HepG2 (cell line): ENCODE measurements around the gene KCNJ14. TPM values are rescaled to one million over a fixed set of nuclear protein-coding genes. Genes with fewer than 3 reads are reported as not detected.

Experiments
- ARID4A ChIP-seq: sonication (generic); formaldehyde crosslinking; IDR thresholded peaks from 2 replicates; pipeline ENCODE4 v1.5.0; 2020; ENCODE audit warnings: mild to moderate bottlenecking, missing genetic modification reagents, borderline replicate concordance
- HCFC1 ChIP-seq: fragments of 150-350 bp; IDR thresholded peaks from 2 replicates; pipeline ENCODE4 v1.6.1; 2014; ENCODE audit warnings: low read depth, low read length
- HES4 ChIP-seq: sonication (generic); formaldehyde crosslinking; IDR thresholded peaks from 2 replicates; pipeline ENCODE4 v1.9.0; 2021; ENCODE audit warnings: mild to moderate bottlenecking, missing genetic modification reagents, borderline replicate concordance
- LBX2 ChIP-seq: sonication (generic); formaldehyde crosslinking; IDR thresholded peaks from 2 replicates; pipeline ENCODE4 v1.5.0; 2020; ENCODE audit warnings: missing genetic modification reagents, mild to moderate bottlenecking, borderline replicate concordance
- MTA3 ChIP-seq: sonication (generic); formaldehyde crosslinking; IDR thresholded peaks from 2 replicates; pipeline ENCODE4 v1.4.0; 2020; ENCODE audit warnings: missing genetic modification reagents
- NONO ChIP-seq, 2 experiments: fragments of 450-650 bp in 1 of 2; sonication (generic) in 1 of 2; formaldehyde crosslinking in 1 of 2; IDR thresholded peaks in 1 of 2; conservative IDR thresholded peaks in 1 of 2; 2 replicates each; pipeline versions ENCODE4 v1.6.1 to v1.8.0; 2017 to 2022; ENCODE audit warnings: mild to moderate bottlenecking in 1 of 2, missing genetic modification reagents in 1 of 2, moderate library complexity in 1 of 2
- REST ChIP-seq, 2 experiments: IDR thresholded peaks; 2 replicates each; pipeline ENCODE4 v1.6.1; 2011 to 2012; ENCODE audit warnings: low read length in 2 of 2, borderline replicate concordance in 1 of 2, low read depth in 1 of 2, mild to moderate bottlenecking in 1 of 2, moderate library complexity in 1 of 2
- STAG1 ChIP-seq: sonication (generic); formaldehyde crosslinking; IDR thresholded peaks from 2 replicates; pipeline ENCODE4 v1.4.0; 2020; ENCODE audit warnings: missing genetic modification reagents
- SUZ12 ChIP-seq: fragments of 150-350 bp; IDR thresholded peaks from 2 replicates; pipeline ENCODE4 v1.6.1; 2014; ENCODE audit warnings: low read depth, low read length
- YEATS4 ChIP-seq: sonication (generic); formaldehyde crosslinking; IDR thresholded peaks from 2 replicates; pipeline ENCODE4 v1.4.0; 2020; ENCODE audit warnings: missing genetic modification reagents, borderline replicate concordance
- ZGPAT ChIP-seq: IDR thresholded peaks from 2 replicates; pipeline ENCODE4 v1.6.1; 2016; ENCODE audit warnings: mild to moderate bottlenecking
- ZNF703 ChIP-seq: sonication (generic); formaldehyde crosslinking; IDR thresholded peaks from 2 replicates; pipeline ENCODE4 v1.5.1; 2020; ENCODE audit warnings: missing genetic modification reagents, mild to moderate bottlenecking, moderate library complexity, borderline replicate concordance
- ZNF713 ChIP-seq: sonication (generic); formaldehyde crosslinking; IDR thresholded peaks from 2 replicates; pipeline ENCODE4 v1.4.0; 2020; ENCODE audit warnings: mild to moderate bottlenecking, missing genetic modification reagents
- ZNF724P ChIP-seq: sonication (generic); formaldehyde crosslinking; IDR thresholded peaks from 2 replicates; pipeline ENCODE4 v1.8.0; 2022; ENCODE audit warnings: missing genetic modification reagents, borderline replicate concordance
- polyA plus RNA-seq, 8 experiments: library from polyadenylated mRNA; depleted of rRNA in 3 of 8; stranded (reverse) in 7 of 8; unstranded in 1 of 8; fragments of >200 nt; fragmentation: Illumina TruSeq in 4 of 8; extraction: Trizol in 4 of 8; gene quantifications; 2 replicates each; pipeline versions ENCODE4 v1.2.1 to v1.2.3, GENCODE V29; 2011 to 2016; ENCODE audit warnings: low read depth in 4 of 8, missing spikeins in 1 of 8, mixed read lengths in 1 of 8; ENCODE audit not compliant: insufficient read depth in 1 of 8
- total RNA-seq, 5 experiments: library from RNA; depleted of rRNA; stranded (reverse); fragments of >200 nt; fragmentation: Illumina TruSeq; extraction: Trizol; gene quantifications; 2 replicates each; pipeline ENCODE4 v1.2.3, GENCODE V29; 2016; ENCODE audit warnings: low read depth in 1 of 5
- TF ChIP-seq, protein P1 (sequence below): sonication (generic); formaldehyde crosslinking; IDR thresholded peaks from 2 replicates; pipeline ENCODE4 v1.4.0; 2020; ENCODE audit warnings: low read depth, mild to moderate bottlenecking, missing genetic modification reagents

Gene KCNJ14
- total and polyA plus RNA-seq, 2 of the 13 experiments (the other 11 are each of a cell fraction or from before 2014, with no cell fraction given): 0.20 to 0.51 TPM

- peak; percentile 46; the same call in 1 of the 2 replicates for TF ChIP-seq ARID4A
- 0 out of 2 replicates have a peak, but pooled peaks have one; percentile 28 for TF ChIP-seq ZNF724P
- TF ChIP-seq SUZ12: peak; percentile 56
- TF ChIP-seq MTA3: no peak
- TF ChIP-seq STAG1 (CRISPR knock-in tag): no peak
- TF ChIP-seq ZGPAT (CRISPR knock-in tag): peak; percentile 70
- no peak for TF ChIP-seq REST (IDR thresholded peaks at IDR 0.05; ENCODE audit: borderline replicate concordance in 1 of 2, low read depth in 1 of 2, low read length in 2 of 2)
- TF ChIP-seq ZNF713 (CRISPR knock-in tag): no peak
- 0 out of 2 replicates have a peak, but pooled peaks have one; percentile 9 for TF ChIP-seq LBX2 (CRISPR knock-in tag)
- peak; percentile 83 for TF ChIP-seq HCFC1
- TF ChIP-seq HES4 (CRISPR knock-in tag): 0 out of 2 replicates have a peak, but pooled peaks have one; percentile 26
- TF ChIP-seq YEATS4 (CRISPR knock-in tag): 0 out of 2 replicates have a peak, but pooled peaks have one; percentile 29
- TF ChIP-seq, protein P1, sequence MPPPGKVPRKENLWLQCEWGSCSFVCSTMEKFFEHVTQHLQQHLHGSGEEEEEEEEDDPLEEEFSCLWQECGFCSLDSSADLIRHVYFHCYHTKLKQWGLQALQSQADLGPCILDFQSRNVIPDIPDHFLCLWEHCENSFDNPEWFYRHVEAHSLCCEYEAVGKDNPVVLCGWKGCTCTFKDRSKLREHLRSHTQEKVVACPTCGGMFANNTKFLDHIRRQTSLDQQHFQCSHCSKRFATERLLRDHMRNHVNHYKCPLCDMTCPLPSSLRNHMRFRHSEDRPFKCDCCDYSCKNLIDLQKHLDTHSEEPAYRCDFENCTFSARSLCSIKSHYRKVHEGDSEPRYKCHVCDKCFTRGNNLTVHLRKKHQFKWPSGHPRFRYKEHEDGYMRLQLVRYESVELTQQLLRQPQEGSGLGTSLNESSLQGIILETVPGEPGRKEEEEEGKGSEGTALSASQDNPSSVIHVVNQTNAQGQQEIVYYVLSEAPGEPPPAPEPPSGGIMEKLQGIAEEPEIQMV: 0 out of 2 replicates have a peak, but pooled peaks have one; percentile 37
- TF ChIP-seq NONO (IDR thresholded peaks at IDR 0.05): no peak
- peak; percentile 42; the same call in 1 of the 2 replicates for TF ChIP-seq NONO (CRISPR knock-in tag; conservative IDR thresholded peaks at IDR 0.05)
- TF ChIP-seq ZNF703: no peak
These were observed 58.1 kb downstream of the KCNJ14 start (continued) for GRCh38 chr19:48513289-48514122.
